NB4 (cell line): ENCODE measurements around the gene MDM4.

Experiments used
- POLR2A ChIP-seq: IDR thresholded peaks from 2 replicates; pipeline ENCODE4 v1.6.1; 2011; ENCODE audit warnings: mild to moderate bottlenecking; ENCODE audit not compliant: insufficient read length; ENCODE audit errors: extremely low read depth
- TF ChIP-seq, protein P1 (sequence below): IDR thresholded peaks from one replicate; pipeline ENCODE4 v1.5.1; 2012; ENCODE audit warnings: low read depth, low read length
- TF ChIP-seq, protein P2 (sequence below): IDR thresholded peaks from 2 replicates; pipeline ENCODE4 v1.6.1; 2011; ENCODE audit warnings: low read depth, low read length

DNA sequence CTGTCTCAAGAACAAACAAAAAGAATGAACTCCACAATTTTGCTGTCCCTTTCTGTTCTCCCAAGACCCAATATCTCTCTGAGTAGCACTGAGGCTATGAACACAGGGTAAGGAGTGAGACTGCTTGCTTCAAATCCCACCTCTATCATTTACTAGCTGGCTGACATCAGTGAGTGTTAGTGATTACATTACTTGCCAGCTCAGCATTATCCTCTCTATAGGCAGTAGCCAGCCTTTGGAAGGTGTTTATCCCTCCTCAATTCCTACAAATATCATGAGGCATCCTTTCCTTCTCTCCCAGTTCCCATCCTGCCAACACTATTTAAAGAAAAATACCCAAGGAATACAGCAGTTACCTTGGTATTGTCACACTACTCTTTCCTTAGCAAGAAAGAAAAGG, 24.6 kb upstream of the MDM4 start:
- TF ChIP-seq, protein P1, sequence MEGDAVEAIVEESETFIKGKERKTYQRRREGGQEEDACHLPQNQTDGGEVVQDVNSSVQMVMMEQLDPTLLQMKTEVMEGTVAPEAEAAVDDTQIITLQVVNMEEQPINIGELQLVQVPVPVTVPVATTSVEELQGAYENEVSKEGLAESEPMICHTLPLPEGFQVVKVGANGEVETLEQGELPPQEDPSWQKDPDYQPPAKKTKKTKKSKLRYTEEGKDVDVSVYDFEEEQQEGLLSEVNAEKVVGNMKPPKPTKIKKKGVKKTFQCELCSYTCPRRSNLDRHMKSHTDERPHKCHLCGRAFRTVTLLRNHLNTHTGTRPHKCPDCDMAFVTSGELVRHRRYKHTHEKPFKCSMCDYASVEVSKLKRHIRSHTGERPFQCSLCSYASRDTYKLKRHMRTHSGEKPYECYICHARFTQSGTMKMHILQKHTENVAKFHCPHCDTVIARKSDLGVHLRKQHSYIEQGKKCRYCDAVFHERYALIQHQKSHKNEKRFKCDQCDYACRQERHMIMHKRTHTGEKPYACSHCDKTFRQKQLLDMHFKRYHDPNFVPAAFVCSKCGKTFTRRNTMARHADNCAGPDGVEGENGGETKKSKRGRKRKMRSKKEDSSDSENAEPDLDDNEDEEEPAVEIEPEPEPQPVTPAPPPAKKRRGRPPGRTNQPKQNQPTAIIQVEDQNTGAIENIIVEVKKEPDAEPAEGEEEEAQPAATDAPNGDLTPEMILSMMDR: no peak
- no peak for TF ChIP-seq POLR2A
- TF ChIP-seq, protein P2, sequence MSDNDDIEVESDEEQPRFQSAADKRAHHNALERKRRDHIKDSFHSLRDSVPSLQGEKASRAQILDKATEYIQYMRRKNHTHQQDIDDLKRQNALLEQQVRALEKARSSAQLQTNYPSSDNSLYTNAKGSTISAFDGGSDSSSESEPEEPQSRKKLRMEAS: no peak
